K562 (cell line): ENCODE measurements around the gene AJM1. TPM values are rescaled to one million over a fixed set of nuclear protein-coding genes. Genes with fewer than 3 reads are reported as not detected.

ENCODE experiments used
- ESRRA ChIP-seq: fragments of 450-650 bp; IDR thresholded peaks from 2 replicates; pipeline ENCODE4 v1.6.1; 2014; ENCODE audit warnings: low read depth, mild to moderate bottlenecking, moderate library complexity, borderline replicate concordance
- GABPB2 ChIP-seq: fragments of 250-450 bp; sonication (Bioruptor Pico); conservative IDR thresholded peaks from 2 replicates; pipeline ENCODE4 v1.5.1; 2021; ENCODE audit warnings: mild to moderate bottlenecking
- HMG20A ChIP-seq: fragments of 450-650 bp; formaldehyde crosslinking; conservative IDR thresholded peaks from 2 replicates; pipeline ENCODE4 v1.4.0; 2020; ENCODE audit warnings: mild to moderate bottlenecking, mixed read lengths
- IFI16 ChIP-seq: fragments of 250-450 bp; sonication (Bioruptor Pico); IDR thresholded peaks from 2 replicates; pipeline ENCODE4 v2.1.2; 2022; ENCODE audit warnings: mild to moderate bottlenecking, inconsistent platforms
- MLX ChIP-seq, 2 experiments: fragments of 450-650 bp in 1 of 2; sonication (generic) in 1 of 2; formaldehyde crosslinking; conservative IDR thresholded peaks; 2 replicates each; pipeline versions ENCODE4 v1.4.0 to v1.8.1; 2020 to 2022; ENCODE audit warnings: mild to moderate bottlenecking in 1 of 2, missing genetic modification reagents in 1 of 2
- NCOA6 ChIP-seq: fragments of 450-650 bp; IDR thresholded peaks from 2 replicates; pipeline ENCODE4 v1.6.1; 2017; ENCODE audit warnings: mild to moderate bottlenecking
- PRPF4 ChIP-seq: fragments of 200-400 bp; formaldehyde crosslinking; IDR thresholded peaks from one replicate; pipeline ENCODE4 v1.6.1; 2017; ENCODE audit warnings: low read length, low read depth, mild to moderate bottlenecking; ENCODE audit not compliant: insufficient read depth, poor library complexity, severe bottlenecking
- PTBP1 ChIP-seq: fragments of 200-400 bp; formaldehyde crosslinking; IDR thresholded peaks from 2 replicates; pipeline ENCODE4 v1.6.1; 2017; ENCODE audit warnings: low read depth, low read length
- RB1 ChIP-seq: fragments of 450-650 bp; IDR thresholded peaks from 2 replicates; pipeline ENCODE4 v1.6.1; 2017; ENCODE audit warnings: low read depth, mild to moderate bottlenecking
- SNIP1 ChIP-seq: fragments of 450-650 bp; IDR thresholded peaks from 2 replicates; pipeline ENCODE4 v1.7.1; 2017; ENCODE audit warnings: low read depth, mild to moderate bottlenecking
- STAT5A ChIP-seq: IDR thresholded peaks from 2 replicates; pipeline ENCODE4 v1.6.1; 2012; ENCODE audit warnings: low read length, inconsistent platforms, borderline replicate concordance
- TBP ChIP-seq: optimal IDR thresholded peaks from 2 replicates; pipeline ENCODE3; 2011; ENCODE audit warnings: low read depth, low read length, improper control_type of control experiment
- ZC3H8 ChIP-seq: fragments of 450-650 bp; IDR thresholded peaks from 2 replicates; pipeline ENCODE4 v1.6.1; 2017
- ZFX ChIP-seq: sonication (generic); formaldehyde crosslinking; IDR thresholded peaks from 2 replicates; pipeline ENCODE4 v1.8.0; 2022; ENCODE audit warnings: mild to moderate bottlenecking, missing genetic modification reagents, moderate library complexity
- ZNF12 ChIP-seq: sonication (generic); formaldehyde crosslinking; IDR thresholded peaks from 2 replicates; pipeline ENCODE4 v1.4.0; 2020; ENCODE audit warnings: mild to moderate bottlenecking, missing genetic modification reagents
- ZNF263 ChIP-seq: sonication (generic); formaldehyde crosslinking; IDR thresholded peaks from 2 replicates; pipeline ENCODE4 v1.8.0; 2022; ENCODE audit warnings: mild to moderate bottlenecking, missing genetic modification reagents, borderline replicate concordance
- ZNF282 ChIP-seq: sonication (generic); formaldehyde crosslinking; IDR thresholded peaks from 2 replicates; pipeline ENCODE4 v1.8.1; 2023; ENCODE audit warnings: missing genetic modification reagents
- ZNF395 ChIP-seq: fragments of 200-800 bp; sonication (Bioruptor generic); IDR thresholded peaks from 2 replicates; pipeline ENCODE4 v1.6.1; 2017; ENCODE audit warnings: missing genetic modification characterization, missing compliant biosample characterization
- ZNF449 ChIP-seq: fragments of 250-450 bp; sonication (Bioruptor Pico); IDR thresholded peaks from 2 replicates; pipeline ENCODE4 v1.8.0; 2022; ENCODE audit warnings: moderate library complexity, mild to moderate bottlenecking, inconsistent platforms
- ZNF561 ChIP-seq: fragments of 450-650 bp; formaldehyde crosslinking; conservative IDR thresholded peaks from 2 replicates; pipeline ENCODE4 v1.4.0; 2020; ENCODE audit warnings: mild to moderate bottlenecking, moderate library complexity
- ZNF584 ChIP-seq: fragments of 200-800 bp; sonication (Bioruptor generic); IDR thresholded peaks from 2 replicates; pipeline ENCODE4 v1.6.1; 2016; ENCODE audit warnings: low read depth, mild to moderate bottlenecking, missing genetic modification characterization, missing compliant biosample characterization
- ZNF655 ChIP-seq: fragments of 250-450 bp; sonication (Bioruptor Pico); IDR thresholded peaks from 2 replicates; pipeline ENCODE4 v1.5.0; 2021
- ZNF696 ChIP-seq: fragments of 250-450 bp; sonication (Bioruptor Pico); conservative IDR thresholded peaks from 2 replicates; pipeline ENCODE4 v1.4.0; 2020; ENCODE audit warnings: mild to moderate bottlenecking, moderate library complexity
- ZNF778 ChIP-seq: fragments of 450-650 bp; formaldehyde crosslinking; IDR thresholded peaks from 2 replicates; pipeline ENCODE4 v1.4.0; 2020; ENCODE audit warnings: mild to moderate bottlenecking, moderate library complexity
- ZNF830 ChIP-seq: fragments of 250-450 bp; sonication (Bioruptor Pico); IDR thresholded peaks from 2 replicates; pipeline ENCODE4 v1.5.0; 2021; ENCODE audit warnings: mild to moderate bottlenecking
- polyA plus RNA-seq, 8 experiments: library from polyadenylated mRNA; depleted of rRNA in 4 of 8; stranded (reverse) in 5 of 8; unstranded in 3 of 8; fragments of >200 nt; fragmentation: Nextera tagmentation in 2 of 8; fragmentation: Illumina TruSeq in 1 of 8; extraction: Ambion mirVana in 2 of 8; extraction: Trizol in 1 of 8; gene quantifications; 2 replicates each; pipeline versions ENCODE4 v1.2.1 to v1.2.3, GENCODE V29; 2011 to 2014; ENCODE audit warnings: inconsistent platforms in 1 of 8, missing spikeins in 1 of 8
- total RNA-seq, 7 experiments: library from RNA; depleted of rRNA in 6 of 7; stranded (reverse); fragments of >200 nt in 6 of 7; fragmentation: Illumina TruSeq in 2 of 7; extraction: Trizol in 2 of 7; gene quantifications; 2 replicates each; pipeline versions ENCODE4 v1.2.1 to v1.2.3, GENCODE V29; 2011 to 2021; ENCODE audit warnings: low replicate concordance in 1 of 7

The AJM1 gene
- total and polyA plus RNA-seq, 9 of the 15 experiments (the other 6 are each of a cell fraction or from before 2014, with no cell fraction given): 0.01 to 3.7 (median 0.65) TPM; not detected in 1

GRCh38 chr9:136882109-136882946 lies 40.0 kb downstream of the AJM1 start (continued):
- TF ChIP-seq ZC3H8 (no peak), GABPB2 (no peak), ZNF778 (CRISPR knock-in tag) (no peak), ZNF282 (CRISPR knock-in tag) (no peak), ZNF584 (no peak), ZFX (CRISPR knock-in tag) (no peak), NCOA6 (no peak), ESRRA (no peak), ZNF12 (CRISPR knock-in tag) (no peak), IFI16 (CRISPR knock-in tag) (no peak), ZNF655 (CRISPR knock-in tag) (no peak), SNIP1 (no peak), ZNF561 (no peak), ZNF696 (CRISPR knock-in tag) (no peak), PRPF4 (no peak), ZNF263 (CRISPR knock-in tag) (no peak), TBP (no peak), STAT5A (no peak), MLX (CRISPR knock-in tag; conservative IDR thresholded peaks at IDR 0.05) (no peak), ZNF830 (no peak), ZNF449 (CRISPR knock-in tag) (no peak), ZNF395 (CRISPR knock-in tag) (no peak), RB1 (no peak), HMG20A (CRISPR knock-in tag) (no peak), PTBP1 (no peak)
